Ovary (tissue), 3 donors: ENCODE data around the gene CBY2.

ENCODE experiments used
- EP300 ChIP-seq: sonication (generic); formaldehyde crosslinking; IDR thresholded peaks from one replicate; pipeline ENCODE4 v1.6.1; 2017; ENCODE audit warnings: antibody characterized with exemption
- TF ChIP-seq, protein P1 (sequence below), 3 donors: fragments of 450-650 bp in 2 of 3; fragments of 200-600 bp in 1 of 3; IDR thresholded peaks; one replicate each; pipeline versions ENCODE4 v1.5.1 to v1.8.0; 2016 to 2022; ENCODE audit warnings: antibody characterized with exemption in 3 of 3, mild to moderate bottlenecking in 1 of 3
- donor health status: DM: no; HTN: no; CAD: no.

DNA sequence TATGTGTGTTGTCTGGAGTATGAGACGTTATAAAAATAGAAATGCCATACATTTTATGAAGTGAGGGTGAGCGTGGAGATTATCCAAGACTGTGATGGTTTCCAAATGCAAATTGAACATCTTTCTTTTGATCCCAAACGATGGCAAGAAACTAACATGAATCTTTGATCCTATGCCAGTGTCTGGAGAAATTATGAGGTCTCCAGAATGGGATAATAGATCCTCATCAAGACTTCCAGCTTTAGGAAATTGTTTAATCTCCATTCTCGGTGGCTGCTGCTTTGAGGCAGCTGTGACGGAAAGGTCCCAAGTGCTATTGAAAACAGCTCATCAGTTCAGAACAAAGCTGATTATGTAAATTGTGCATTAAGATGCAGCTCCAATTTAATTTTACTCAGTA lies 30.8 kb downstream of the CBY2 start:
- TF ChIP-seq, protein P1, sequence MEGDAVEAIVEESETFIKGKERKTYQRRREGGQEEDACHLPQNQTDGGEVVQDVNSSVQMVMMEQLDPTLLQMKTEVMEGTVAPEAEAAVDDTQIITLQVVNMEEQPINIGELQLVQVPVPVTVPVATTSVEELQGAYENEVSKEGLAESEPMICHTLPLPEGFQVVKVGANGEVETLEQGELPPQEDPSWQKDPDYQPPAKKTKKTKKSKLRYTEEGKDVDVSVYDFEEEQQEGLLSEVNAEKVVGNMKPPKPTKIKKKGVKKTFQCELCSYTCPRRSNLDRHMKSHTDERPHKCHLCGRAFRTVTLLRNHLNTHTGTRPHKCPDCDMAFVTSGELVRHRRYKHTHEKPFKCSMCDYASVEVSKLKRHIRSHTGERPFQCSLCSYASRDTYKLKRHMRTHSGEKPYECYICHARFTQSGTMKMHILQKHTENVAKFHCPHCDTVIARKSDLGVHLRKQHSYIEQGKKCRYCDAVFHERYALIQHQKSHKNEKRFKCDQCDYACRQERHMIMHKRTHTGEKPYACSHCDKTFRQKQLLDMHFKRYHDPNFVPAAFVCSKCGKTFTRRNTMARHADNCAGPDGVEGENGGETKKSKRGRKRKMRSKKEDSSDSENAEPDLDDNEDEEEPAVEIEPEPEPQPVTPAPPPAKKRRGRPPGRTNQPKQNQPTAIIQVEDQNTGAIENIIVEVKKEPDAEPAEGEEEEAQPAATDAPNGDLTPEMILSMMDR (IDR thresholded peaks at IDR 0.05) = no peak
- TF ChIP-seq EP300 = no peak
